Measurements from ENCODE around the gene MYO9B.
"Not testable (repeated sequence)": the region's sequence is repeated elsewhere in the genome, so short reads cannot be mapped to it uniquely, and the experiment has no call there.

MYO9B gene

GRCh38 chr19:17156296-17156946 is 80.8 kb downstream of the MYO9B start:
- H3K27ac ChIP-seq = no peak overlapping the region
- no peak for TF ChIP-seq CTCF (conservative IDR thresholded peaks at IDR 0.05)

- no peak for TF ChIP-seq CTCF (conservative IDR thresholded peaks at IDR 0.05)
- no peak overlapping the region for H3K27ac ChIP-seq
These were observed 81.3 kb downstream of the MYO9B start for GRCh38 chr19:17156947-17157302.

- no peak for TF ChIP-seq CTCF (conservative IDR thresholded peaks at IDR 0.05)
- no peak overlapping the region for H3K27ac ChIP-seq
These were observed 83.0 kb downstream of the MYO9B start for GRCh38 chr19:17158584-17158983.

GRCh38 chr19:17159466-17160393 is 84.2 kb downstream of the MYO9B start:
- no peak overlapping the region for H3K27ac ChIP-seq
- no peak for TF ChIP-seq CTCF (conservative IDR thresholded peaks at IDR 0.05)

- TF ChIP-seq CTCF (conservative IDR thresholded peaks at IDR 0.05) = no peak
- no peak overlapping the region for H3K27ac ChIP-seq
These were observed 85.3 kb downstream of the MYO9B start for GRCh38 chr19:17160908-17161307.

GRCh38 chr19:17162131-17162530 is 86.6 kb downstream of the MYO9B start:
- not testable (repeated sequence) for H3K27ac ChIP-seq

- no peak for TF ChIP-seq CTCF (conservative IDR thresholded peaks at IDR 0.05)
- no peak overlapping the region for H3K27ac ChIP-seq
These were observed 87.0 kb downstream of the MYO9B start for GRCh38 chr19:17162580-17162979.

- no peak for TF ChIP-seq CTCF (conservative IDR thresholded peaks at IDR 0.05)
- H3K27ac ChIP-seq = no peak overlapping the region
These were observed 88.1 kb downstream of the MYO9B start for GRCh38 chr19:17163652-17164051.

Data from VCaP (cell line).